ENCODE data around the gene FAR2.
"Not testable (repeated sequence)": the region's sequence is repeated elsewhere in the genome, so short reads cannot be mapped to it uniquely, and the experiment has no call there.

The FAR2 gene

DNA sequence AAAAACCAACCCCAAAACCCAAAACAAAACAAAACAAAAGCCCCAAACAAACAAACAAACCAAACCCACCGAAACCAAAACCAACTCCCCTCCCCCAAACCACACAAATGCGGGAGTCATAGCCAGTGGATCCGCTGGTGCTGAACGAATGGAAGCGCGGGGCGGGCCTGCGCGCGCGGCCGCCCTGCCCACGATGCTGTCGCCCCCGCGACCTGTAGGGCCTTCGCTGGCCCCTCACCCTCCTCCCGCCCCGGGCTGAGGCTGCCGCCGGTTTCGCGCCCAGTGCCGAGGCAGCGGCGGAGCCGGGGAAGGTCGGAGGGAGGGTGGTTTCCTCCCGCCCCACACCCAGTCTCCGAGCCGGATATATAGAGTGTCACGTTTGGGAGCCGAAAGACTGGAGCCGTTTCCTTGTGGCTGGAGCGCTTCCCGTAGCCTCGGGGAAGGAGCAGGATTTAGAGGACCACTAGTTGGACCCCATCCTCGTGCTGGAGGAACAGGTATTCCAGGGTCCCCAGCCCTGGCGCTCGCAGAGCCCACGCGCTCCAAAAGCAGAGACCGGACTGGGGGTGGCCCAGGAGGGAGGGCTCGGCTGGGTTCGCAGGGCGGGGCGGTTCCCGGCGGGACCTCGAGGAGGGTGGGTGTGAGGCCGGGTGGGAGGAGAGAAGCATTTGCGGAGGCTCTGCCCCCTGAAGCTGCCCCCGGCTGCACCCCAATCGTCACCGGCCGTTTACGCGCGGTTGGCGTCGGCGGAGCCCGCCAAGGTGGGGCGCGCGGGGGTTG lies at the start of gene FAR2:
TSS of gene FAR2 (plus strand) at position 368 of the 780 bp plus-strand sequence. CDS start 121,172 bp downstream, outside the sequence.
- DNase-seq (ENCODE audit: low read depth), result no peak

DNA sequence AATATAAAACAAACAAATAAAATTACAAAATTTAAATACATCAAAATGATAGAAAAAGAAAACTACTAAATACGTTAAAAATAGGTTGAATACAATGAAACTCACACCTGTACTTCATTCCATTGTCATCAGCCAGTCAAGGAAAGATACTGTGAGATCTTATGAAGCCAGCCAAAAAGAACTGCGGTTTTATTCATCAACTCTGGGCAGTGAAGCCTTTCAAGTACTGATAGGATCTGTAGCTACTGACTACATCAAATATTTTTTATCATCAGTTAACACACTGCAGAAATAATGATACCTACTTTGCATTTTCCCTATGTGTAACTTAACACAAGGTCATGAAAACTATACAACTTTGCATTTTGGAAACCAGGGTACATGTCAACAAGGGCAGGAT lies 46.3 kb upstream of the FAR2 start:
- no peak for DNase-seq (ENCODE audit: low read depth)

DNA sequence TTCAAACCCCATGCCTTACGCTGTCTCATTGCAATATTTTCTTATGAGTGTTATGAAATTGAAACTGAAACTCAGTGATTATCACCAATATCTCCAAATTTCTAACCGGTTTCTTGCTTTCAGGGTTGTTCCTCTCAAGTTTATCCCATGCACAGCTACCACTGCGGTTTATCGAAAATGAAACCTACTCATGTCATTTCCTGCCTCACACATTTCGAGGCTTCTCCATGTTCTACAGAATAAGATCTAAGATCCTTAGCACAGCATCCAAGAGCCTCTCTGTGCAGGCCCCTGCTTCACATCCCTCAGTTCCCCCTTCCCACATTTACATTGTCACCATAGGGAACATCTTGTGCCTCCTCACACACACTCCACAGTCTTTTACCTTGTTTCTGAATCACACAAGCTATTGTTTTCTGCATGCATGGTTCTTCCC lies 45.5 kb upstream of the FAR2 start:
- no peak for DNase-seq (ENCODE audit: low read depth)

DNA sequence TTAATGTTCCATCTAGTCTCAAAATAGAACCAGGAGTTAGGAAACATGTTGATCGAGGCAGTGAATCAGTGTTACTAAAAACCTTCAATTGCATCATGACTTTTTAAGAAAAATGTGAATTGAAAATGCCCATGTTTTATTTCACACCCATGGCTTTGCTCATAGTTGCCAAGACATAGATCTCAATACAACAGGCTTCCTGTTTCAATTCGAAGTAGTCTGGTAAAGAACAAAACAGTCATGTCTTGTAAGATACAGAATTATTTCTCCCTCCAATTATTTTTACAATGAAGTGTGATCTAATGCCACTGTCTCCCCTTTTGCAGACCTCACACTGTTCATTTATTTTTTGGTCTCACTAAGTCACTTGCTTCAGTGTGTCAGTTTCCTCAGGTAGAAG lies 44.6 kb upstream of the FAR2 start:
- DNase-seq (ENCODE audit: low read depth), result no peak

DNA sequence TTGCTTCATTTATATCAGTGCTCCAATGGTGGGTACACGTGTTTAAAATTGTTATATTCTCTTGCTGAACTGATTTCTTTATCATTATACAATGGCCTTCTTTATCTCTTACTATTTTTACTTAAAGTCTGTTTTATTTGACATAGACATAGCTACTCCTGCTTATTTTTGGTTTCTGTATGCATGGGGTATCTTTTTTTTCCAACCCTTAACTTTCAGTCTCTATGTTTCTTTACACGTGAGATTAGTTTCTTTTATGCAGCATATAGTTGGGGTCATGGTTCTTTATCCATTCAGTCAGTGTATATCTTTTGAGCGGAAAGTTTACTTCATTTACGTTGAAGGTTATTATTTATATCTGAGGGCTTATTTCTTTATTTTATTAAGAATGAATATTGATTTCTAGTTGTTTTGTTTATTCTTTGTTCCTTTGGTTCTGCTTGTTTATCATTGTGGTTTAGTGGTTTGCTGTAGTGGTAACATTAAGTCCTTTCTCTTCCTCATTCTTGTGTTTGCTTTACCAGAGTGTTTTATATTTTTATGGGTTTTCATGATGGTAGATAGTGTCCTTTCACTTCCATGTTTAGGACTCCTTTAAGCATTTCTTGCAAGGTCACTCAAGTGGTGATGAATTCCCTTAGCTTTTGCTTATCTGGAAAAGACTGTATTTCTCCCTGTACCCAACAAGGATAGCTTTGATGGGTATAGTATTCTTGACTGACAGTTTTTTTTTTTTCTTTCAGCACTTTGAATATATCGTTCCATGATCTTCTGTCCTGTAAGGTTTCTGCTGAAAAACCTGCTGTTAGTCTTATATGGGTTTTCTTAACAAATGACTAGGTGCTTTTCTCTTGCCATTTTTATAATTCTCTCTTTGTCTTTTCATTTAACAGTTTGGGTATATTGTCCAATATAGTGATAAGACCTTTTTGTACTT lies 38.3 kb upstream of the FAR2 start:
- DNase-seq (ENCODE audit: low read depth), result no peak

DNA sequence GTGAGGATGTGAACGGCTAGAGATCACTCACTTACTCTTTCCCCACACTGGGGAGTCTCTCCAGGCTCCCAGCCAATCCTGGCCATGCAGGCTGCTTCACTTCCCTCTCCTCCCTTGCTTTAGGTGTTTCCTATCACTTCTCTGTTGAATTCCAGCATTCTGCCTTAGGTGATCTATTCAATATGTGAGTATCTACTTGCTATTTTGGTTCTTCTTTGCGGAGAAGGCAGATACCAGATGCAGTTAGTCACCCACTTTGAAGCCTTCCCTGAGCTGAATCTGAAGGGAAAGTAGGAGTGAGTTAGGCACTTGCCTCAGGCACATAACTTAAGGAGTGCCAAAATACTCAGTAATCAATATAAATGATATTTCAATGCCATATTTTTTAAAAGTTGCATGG lies 36.0 kb upstream of the FAR2 start:
- DNase-seq (ENCODE audit: low read depth), result no peak

DNA sequence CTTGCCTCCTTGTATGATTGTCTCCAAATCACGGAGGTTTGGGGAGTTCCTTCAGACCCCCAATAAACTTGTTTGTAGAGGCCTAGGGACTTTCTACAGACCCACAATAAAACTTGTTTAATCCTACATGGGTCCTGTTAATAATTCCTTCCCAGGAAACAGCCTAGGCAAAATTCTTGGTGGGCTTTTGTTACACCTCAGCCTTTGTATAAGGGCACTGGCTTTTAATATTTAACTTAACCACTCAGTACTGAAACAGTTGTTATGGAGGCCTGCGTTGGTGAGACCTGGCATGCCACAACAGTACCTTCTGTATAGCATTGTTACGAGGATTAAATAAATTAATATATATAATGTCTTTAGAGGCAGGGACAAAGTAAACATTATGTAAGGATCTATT lies 32.7 kb upstream of the FAR2 start:
- DNase-seq (ENCODE audit: low read depth), result no peak

DNA sequence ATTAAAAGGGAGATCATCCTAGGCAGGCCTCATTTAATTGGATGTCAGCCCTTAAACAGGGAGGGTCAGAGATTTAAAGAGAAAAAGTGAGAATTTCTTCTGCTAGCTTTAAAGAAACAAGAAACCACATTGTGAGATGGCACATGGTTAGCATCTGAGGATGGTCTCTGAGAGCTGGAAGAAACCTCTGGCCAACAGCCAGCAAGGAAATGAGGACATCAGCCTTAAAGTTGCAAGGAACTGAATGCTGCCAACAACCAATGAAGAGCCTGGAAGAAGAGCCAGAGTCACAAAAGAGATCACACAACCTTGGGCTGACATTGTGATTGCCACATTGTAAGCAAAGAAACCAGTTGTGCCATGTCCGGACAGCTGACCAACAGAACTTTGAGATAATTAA lies 17.5 kb upstream of the FAR2 start:
- peak; percentile 29 for DNase-seq (ENCODE audit: low read depth)

DNA sequence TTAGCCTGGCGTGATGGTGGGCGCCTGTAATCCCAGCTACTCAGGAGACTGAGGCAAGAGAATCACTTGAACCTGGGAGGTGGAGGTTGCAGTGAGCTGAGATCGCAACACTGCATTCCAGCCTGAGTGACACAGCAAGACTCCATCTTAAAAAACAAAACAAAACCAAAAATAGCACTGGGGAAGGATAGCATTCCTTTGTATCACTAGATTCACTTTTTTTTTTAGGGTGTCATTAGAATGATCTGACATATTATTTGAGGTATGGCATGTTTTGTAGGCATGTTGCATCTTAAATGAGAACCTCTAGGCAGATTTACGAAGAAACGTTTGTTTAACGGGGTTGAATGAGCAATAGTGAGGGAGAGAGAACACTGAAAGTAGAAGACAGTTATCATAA lies 16.8 kb upstream of the FAR2 start:
- peak; percentile 15 for DNase-seq (ENCODE audit: low read depth)

DNA sequence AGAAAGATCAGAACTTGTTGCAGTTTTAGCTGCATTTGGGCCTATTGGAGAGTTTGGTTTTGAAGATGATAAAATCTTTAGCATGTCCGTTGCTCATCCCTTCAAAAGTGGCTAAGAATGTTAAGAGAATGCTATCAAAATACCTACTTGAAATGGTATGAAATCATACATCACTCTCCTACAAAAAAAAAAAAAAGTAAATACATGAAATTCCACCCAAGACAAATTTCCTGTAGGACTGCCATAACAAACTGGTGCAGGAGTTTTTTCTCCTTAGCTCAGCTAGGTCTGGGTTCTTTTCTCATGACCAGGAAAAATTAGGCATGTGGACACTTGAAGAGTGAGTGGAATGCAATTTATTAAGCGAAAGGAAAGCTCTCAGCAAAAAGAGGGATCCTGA lies 15.9 kb upstream of the FAR2 start:
- peak; percentile 9 for DNase-seq (ENCODE audit: low read depth)

DNA sequence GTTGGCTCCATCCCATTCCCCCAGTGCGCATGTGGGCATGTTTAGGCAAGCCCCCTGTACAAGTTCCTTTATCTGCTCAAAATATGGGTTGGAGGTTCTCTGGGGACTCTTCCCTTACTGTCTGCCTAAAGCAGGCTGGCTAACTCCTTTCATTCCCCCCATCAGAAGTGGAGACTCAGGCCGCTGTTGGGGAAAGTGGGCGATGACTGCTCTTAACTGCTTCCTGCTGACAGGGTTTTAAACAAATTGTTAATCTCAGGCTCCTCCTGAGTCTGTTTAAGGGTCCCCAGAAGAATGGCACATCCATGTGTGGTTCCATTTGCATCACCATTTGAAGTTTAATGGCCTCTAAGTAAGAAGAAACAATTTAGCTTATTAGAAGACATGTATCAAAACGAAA lies 15.4 kb upstream of the FAR2 start:
- DNase-seq (ENCODE audit: low read depth), result no peak

DNA sequence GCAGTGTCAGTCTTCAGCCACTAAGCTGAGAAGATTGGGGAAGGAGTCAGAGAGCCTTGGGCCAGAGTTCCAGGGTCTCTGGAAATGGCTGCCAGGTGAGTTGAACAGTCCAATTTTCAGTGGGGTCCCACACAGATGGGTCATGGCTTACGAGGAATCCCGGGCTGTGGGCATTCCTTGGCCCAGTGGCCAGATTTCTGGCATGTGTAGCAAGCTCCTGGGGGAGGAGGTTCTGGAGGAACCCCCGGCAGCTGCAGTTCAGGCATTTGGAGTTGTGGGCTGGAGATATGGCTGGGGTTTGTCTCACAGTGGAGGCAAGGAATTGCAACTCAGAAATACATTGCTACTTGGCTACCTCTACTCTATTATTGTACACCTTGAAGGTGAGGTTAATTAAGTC lies 10.8 kb upstream of the FAR2 start:
- not testable (repeated sequence) for DNase-seq (ENCODE audit: low read depth)

DNA sequence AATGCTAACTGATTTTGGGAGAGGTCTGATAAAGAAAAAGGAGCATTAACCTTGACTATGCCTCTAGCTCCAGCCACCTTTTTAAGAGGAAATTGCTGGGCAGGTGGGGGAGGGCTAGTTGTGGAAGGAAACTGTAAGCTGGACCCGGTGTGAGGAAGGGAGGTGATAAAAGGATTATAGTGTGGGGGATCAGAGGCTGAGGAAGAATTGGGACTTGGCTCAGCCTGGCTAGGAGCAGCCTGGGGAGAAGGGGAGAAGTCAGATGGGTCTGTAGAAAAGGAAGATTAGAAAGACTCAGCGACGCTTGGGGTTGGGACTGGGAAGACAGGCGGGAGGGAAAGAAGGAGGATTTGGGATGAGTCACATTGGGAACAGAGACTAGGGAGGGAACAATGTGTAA lies 10.2 kb upstream of the FAR2 start:
- not testable (repeated sequence) for DNase-seq (ENCODE audit: low read depth)

DNA sequence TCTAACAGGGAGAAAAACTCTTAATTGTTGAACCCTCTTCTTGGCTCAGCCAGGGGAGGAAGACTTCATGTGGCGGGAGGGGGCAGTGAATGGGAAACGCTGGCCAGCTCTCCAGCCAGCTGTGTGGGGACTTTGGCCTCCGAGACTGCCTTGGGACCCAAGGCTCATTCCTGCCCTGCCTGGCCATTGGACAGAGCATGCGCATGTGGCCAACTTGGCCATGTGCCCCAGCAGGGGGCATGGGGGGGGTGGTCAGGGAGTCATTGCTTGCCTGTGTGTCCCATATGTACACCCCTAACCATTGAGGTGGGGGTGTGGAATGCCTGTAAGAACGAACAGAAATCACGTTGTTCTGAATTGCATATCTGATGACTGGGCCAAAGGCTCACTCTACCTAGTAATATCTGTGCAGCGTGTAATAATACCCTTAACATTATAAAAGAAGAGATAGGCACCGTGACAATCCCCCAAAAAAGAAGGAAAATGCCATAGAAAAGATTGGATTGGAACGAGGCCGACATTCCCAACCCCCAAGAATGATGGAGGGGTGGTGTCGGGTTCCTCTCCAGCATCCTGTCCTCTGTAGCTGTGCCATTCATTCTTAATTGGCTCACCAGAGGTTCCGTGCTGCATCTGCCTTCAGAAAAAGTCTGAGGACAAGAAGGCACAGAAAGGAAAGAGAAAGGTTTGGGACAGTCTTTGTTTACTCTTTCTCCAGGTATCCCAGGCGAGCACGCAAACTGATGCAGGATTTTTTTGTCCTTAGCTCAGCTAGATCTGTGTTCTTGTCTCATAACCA lies 3.5 kb upstream of the FAR2 start:
- DNase-seq (ENCODE audit: low read depth), result no peak

DNA sequence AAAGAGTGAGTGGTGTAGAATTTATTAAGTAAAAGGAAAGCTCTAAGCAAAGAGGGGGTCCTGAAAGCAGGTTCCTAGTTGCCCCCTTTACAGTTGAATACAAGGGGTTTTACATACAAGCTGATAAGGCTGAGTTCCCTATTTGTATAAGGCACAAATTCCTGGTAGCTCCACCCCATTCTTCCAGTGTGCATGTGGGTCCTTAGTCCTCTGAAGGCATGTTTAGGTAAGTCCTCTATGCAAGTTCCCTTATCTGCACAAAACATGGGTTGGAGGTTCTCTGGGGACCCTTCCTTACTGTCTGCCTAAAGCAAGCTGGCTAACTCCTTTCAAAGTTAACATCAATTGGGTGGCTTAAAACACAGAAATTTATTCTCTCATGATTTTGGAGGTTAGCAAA lies 2.9 kb upstream of the FAR2 start:
- DNase-seq (ENCODE audit: low read depth), result no peak

DNA sequence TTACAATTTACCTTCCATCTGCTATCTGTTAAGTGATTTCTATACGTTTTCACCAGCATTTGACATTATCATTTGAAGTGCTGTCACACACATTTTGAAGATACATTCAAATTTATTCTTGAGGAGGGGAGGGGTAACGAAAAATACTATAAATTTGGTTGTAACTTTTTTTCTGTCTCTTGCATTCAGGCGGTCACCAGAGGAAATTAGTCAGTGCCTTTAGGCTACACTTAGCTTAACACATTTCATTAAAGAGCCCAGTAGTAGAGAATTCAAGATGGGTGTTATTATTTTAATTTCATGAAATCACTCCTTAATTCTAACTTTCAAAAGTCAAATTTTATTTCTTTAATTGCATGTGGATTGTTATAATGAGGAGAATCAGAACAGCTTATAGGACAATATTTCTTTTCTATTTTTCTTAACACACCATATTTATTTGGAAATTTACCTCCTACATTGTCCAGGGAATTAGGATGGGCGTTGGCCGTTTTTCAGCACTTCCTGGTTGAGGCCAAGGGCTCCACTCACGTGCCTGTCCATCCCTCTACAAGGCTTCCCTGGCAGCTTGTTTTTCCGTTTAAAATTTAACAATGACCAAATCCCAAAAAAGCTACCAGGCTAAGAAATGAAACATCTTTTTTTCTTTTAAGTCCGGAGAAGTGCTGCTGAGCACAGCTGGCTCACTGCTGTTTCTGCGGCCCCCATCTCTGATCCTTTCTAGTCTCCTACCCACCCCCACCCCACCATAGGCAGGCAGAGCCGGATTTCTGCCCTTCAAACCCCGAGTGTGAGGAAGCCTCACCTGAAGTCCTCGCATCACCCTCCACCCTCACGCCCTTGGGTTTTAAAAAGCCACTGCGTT lies 1.1 kb upstream of the FAR2 start:
- no peak for DNase-seq (ENCODE audit: low read depth)

DNA sequence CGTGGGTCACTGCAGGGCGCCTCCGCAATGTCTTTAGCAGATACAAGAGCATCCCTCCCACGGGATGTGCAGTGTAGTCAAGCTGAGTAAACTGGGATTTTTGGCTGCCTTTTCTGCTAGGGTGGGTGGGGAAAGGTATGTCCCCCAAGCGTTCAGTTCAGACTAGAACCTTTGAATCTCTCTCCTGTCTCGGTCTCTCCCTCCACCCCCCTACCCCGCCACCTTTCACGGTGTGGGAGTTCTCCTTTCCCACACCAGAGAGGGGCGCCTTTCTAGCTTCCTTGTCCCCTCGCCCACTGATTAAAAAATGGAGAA lies 525 bp upstream of the FAR2 start:
- no peak for DNase-seq (ENCODE audit: low read depth)

DNA sequence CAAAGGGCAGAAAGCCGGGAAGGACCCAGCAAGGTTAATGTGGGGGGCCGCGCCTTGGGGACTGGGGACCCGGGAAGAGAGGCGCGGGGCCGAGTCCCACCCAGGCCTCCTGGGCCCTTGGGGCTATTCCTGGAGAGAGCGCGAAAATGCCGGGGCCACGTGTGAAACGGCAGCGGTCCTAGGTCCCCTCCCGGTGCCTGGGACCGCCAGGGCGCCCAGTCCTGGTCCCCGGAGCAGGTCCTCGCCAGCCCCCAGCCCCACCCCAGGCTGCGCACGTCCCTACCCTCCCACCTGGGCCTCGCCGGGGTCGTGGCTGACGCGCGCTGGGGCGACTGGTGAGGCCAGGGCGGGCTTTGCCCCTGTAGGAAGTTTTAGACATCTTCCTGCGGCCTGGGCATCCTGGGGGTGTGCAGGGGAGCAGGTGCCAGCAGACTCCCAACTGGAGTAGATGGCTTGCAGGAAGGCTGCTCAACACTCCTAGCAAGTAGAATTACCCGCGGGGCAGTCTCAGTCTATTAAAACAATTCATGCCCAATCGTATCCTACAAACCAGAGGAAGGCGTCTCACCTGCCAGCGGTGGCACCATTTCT lies 708 bp downstream of the FAR2 start:
- no peak for DNase-seq (ENCODE audit: low read depth)

DNA sequence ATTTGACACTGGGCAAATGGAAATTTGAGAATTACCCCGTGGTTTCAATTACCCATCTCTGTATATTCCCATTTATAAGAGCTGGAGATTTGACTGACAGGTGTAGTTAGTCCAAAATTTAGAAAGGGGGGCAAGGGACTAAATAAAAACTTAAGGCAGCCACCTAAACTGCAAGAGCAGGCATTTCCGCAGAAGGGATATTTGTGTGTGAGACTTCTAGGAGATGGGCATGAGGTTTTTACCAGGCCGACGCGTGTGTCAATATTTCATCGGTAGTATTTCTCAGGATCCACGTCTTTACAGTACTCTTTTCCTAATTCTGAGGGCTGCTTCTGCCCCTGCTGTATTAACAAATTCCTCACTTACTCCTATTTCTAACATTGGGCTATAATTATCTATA lies 1.4 kb downstream of the FAR2 start:
- no peak for DNase-seq (ENCODE audit: low read depth)

DNA sequence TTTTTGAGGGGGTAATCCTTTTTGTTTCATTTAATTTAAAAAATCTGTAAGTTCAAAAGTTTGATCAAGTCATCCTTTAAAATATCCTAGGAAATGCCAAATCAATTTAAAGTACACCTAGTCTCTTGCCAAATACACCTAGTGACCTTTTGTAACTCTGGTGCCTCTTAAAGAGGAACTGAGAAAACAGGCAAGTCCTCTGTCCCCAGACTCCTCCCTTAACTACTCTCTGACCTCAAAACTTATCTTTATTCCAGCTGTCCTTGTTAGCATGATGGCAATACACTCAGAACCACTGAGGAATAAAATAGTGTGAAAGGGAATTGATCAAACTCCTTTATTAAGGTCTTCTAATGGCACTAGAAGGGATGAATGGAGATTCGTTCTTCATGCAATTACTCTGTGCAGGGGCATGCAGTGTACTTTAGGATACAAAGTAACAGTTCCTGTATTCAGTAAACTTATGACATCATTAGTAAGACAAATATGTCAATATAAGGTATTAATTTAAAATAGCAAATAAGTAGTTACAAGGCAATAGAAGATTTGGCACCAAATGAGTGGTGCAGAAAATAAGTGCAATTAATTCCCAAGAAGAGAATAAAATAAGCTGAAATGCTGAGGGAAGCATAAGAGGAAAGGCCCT lies 3.3 kb downstream of the FAR2 start:
- DNase-seq (ENCODE audit: low read depth), result no peak

Data from HS-27A (cell line).